Left colon (tissue), 2 donors: ENCODE measurements around the gene C20orf144. TPM values are rescaled to one million over a fixed set of nuclear protein-coding genes. Genes with fewer than 3 reads are reported as not detected.
A peak's percentile ranks its signal among the peaks of the same experiment; 100 is the strongest.
"Not testable (repeated sequence)": the region's sequence is repeated elsewhere in the genome, so short reads cannot be mapped to it uniquely, and the experiment has no call there.

ENCODE experiments used
- ATAC-seq: fragments of 200-7000 bp; cut with Tn5 transposase; one replicate; pipeline ENCODE4 v1.9.1; 2020; ENCODE audit warnings: mild to moderate bottlenecking, moderate library complexity
- DNase-seq, 2 donors: peaks; one replicate each; pipeline ENCODE4 v3.0.0-alpha.2; 2020
- intact Hi-C, 2 donors: fragments of 100-400 bp; cut with DNase I in 1 of 2; cut with micrococcal nuclease in 1 of 2; formaldehyde crosslinking; loops; one replicate each; pipeline versions ENCODE4 v1.11.2 to v1.14.0; 2022; cut with DNase I, micrococcal nuclease
- total RNA-seq, 2 donors: library from RNA; stranded (reverse); fragmentation: NEBNext Ultra II Directional; extraction: Animal tissue kit (Norgen Biotek cat#: 25700); gene quantifications; one replicate each; pipeline ENCODE4 v1.2.1, GENCODE V29; 2021
- donor health status: DM: no; HTN: no; CAD: no.
- donor health status: DM: yes; HTN: yes; CAD: no.

C20orf144 gene
- total RNA-seq, 2 donors from 2014 or later: not detected

DNA sequence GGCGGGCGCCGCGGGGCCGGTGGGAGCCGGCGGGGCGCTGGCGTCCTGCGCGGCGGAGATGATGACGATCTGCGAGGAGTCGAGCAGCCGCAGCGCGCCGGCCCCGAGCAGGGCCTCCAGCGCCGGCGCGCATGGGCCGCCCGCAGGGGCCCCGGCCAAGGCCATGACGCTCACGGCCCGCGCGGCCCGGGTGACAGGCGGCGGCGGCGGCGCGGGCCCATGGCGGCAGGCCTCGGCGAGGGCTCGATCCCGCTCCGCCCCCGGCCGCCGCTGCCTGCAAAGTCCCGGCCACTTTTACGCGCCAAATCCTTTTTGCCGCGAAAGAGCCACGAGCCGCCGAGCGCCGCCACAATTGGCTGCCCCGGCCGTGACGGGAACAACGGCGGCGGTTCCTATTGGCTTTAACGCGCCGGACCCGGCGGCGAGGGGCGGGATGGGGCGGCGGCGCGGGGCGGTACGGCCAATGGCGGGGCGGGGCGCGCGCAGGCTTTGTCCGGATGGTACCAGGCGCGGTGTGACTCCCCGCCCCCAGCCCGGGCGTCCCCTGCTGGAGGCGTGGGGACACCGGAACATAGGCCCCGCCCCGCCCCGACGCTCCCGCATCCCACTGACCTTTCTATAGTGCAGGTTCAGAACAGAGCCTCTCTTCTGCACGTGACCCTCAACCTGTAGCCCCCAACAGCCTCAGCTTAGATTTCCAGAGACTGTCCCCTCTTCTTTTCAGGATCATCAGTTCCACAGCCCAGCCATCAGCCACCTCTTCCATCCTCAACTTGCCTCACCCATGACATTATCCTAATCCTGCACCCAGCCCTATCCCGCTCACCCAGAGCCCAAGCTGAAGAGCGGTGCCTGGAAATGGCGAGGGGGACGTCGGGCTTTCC, 24.2 kb downstream of the C20orf144 start, which contains the start of gene E2F1:
TSS of gene E2F1 (minus strand) at position 286 of the 884 bp plus-strand sequence. CDS start at position 165, 121 bp downstream.
- intact Hi-C loops: no loop called here
- DNase-seq: peak; percentile 94 to 97
- ATAC-seq: peak; percentile 93

DNA sequence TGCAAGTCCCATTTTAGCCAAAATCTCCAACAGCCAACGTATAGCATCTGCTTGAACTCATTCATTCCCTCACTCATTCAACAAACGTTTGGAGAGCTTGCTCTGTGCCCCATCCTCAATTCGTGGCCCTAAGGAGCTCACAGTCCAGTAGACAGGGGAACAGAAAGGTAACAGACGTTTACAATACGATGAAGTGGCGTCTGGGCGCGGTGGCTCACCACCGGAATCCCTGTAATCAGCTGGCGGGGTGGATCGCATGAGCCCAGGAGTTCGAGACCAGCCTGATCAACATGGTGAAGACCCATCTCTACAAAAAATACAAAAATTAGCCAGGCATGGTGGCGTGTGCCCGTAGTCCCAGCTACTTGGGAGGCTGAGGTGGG, 24.8 kb downstream of the C20orf144 start:
- DNase-seq (no peak), ATAC-seq (no peak)
- intact Hi-C loops: no loop called here

DNA sequence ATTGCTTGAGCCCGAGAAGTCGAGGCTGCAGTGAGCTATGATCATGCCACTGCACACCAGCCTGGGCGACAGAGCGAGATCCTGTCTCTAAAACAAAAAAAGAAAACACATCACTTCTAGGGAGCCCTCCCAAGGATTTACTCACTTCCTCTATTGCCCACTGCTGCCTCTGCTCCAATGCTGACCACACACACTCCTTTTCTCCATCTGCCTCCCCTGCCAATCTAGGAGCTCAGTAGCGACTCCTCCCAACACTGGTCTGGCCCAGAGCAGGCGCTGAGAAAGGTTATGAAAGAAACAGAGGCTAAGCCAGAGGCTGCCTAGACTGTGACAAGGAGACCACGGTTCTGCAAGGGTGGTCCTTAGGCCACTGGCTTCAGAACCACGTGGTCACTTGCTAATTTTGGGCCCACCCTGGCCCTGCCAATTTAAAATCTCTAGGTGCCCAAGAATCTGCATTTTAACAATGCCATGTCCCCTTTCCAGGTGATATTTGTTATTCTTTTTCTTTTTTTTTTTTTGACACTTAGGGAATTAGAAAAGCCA, 25.3 kb downstream of the C20orf144 start:
- intact Hi-C loops: no loop called here
- no peak for DNase-seq
- no peak for ATAC-seq

DNA sequence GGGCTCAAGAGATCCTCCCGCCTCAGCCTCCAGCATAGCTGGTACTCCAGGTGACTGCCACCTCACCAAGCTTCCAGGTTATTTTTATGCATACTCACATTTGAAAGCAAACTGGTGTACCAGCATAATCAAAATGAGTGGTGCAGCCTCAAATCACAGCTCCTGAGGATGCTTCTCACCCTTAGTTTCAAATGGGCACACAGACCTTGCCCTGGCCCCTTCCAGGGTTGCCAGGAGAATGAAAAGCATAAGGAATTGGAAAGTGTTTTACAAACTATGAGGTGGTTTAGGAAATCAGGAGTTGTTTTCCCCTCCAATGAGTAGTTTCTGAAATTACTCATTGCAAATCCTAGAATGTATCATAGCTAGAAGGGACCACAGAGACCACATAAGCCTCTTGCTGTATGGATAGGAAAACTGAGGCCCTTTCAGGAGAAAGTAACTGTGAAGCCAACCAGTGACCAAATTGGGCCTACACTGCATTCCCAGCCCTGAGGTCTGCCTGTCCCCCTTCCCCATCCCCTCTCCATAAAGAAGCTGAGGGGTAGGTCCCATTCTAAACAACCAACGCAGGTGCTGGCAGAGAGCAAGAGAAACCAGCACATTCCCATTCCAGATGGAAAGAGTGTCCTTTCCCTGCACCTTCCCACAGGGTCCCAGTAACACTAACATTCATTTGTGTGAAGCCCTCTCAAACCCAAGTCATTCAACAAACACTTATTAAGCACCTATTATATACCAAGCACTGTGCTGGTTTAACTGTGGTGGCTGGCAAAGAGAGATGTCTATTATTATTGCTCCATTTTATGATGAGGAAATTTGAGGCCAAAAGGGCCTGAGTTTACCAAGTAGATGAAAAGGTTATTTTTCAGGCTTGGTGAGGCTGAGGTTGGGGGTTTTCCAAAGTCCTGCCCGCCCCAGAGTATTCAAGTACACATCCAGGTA, 26.1 kb downstream of the C20orf144 start:
- ATAC-seq (no peak), DNase-seq (no peak)
- intact Hi-C loops: no loop called here

DNA sequence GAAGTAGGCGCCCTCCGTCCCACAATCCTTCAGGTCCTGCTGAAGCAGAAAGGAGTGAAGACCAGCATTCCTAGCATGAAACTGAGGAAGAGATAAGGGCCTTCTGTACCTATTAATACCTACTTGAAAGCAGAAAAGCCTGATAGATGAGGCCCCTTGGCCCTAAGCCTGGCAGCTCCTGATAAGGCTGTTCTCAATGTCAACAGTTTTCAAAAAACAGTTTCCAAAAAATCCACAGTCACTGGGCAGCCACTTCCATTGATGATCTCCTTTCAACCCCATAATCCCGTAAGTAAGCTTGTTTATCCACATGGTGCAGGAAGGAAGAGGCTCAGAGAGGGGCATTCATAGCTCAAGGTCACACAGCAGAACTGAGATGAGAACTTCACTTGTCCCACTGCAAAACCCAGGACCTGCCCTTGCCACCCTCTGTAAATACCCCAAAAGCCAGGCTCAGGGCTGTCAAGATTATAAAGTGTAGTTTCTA, 26.9 kb downstream of the C20orf144 start:
- ATAC-seq (no peak), DNase-seq (no peak)

DNA sequence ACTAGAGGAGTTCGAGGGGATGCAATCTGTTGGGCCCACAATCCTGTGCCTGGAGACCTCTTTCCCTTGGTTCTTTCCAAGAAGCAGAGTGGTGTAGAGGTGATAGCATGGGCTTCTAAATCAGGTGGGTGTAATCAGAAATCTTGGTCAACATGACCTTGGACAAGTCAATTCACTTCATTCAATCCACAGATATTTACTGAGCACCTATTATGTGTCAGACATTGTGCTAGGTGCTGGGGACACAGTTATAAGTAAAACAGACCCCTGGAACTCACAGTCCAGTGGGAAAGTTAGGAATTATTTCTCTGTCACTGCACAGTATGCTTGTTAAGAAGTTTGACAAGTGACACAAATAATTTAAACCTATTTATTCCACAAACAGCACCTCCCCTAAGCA, 27.4 kb downstream of the C20orf144 start:
- DNase-seq (no peak), ATAC-seq (no peak)
- intact Hi-C loops: no loop called here

More for the DNA sequence above, 26.9 kb downstream of the C20orf144 start:
- intact Hi-C loops: no loop called here

DNA sequence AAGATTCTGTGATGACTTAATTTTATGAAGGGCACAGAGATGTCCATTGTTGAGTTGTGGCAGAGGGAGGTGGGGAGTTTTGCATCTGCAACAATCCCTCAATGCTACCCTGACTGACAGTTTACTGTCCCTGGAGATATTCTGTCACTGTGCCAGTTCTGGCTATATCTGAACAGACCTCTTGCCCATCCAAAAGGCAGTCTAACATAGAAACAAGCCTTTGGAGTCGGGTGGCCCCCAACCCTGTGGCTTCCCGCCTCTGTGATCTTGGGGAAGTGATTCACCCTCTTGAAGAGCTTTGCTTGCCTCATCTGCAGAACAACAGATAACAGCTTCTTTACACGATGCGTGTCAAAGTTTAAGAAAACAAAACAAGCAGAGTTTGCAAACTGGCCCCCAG, 27.8 kb downstream of the C20orf144 start:
- intact Hi-C loops: no loop called here
- DNase-seq (no peak), ATAC-seq (no peak)

DNA sequence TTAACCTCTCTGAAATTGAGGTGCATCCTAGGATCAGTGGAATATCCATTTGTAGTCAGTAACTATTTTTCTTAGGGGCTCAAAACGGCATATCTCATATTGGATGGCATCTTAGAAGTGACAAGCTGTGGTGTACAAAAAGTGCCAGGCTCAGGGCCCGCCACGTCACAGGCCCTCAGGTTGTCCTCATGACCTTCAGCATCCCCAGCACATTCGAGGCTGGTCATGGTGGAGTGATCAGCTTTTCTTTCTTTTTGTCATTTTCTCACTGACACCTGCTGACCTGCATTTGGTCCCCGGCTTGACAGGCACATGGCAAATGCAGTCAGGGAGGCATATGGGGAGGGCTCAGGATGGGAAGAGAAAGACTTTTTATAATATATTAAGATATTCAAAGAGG, 31.2 kb downstream of the C20orf144 start:
- no peak for DNase-seq

DNA sequence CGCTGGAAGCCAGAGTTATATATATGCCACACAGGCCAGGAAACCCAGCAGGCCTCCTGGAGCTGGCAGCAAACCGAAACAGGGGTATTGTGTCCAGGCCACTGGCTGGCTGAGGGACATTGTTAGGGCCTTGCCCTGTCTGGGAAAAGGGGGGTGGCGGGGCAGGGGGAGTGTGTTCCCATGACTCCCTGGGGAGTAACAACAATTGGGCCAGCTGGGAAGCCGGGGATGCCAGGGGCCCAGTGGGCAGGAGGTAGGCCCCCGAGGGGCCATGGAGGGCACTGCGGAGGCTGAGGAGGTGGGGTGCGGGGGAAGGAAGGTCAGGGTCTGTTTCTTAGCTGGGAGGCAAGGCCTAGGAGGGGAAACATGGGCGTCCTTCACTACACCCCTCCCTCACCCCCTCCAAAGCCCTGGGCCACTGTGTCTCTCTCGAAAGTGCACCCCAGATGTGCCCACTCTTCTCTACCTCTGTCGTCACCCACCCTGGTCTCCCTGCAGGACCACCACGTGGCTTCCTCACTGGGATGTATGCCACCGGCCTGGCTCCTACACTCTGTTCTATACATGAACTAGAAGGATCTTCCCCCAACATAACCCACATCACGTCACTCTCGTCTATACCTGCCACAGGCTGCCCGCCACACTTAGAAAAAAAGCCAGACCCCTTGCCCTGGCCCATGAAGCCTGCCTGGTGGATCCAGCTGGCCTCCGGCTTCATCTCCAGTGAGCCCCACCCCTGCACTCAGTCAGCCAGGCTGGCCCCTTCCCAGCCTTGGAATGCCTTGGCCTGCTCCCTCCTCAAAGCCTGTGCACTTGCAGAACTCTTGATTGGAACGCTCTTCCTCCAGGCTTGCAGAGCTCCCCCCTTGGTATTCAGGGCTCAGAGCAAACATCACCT, 31.9 kb downstream of the C20orf144 start:
- DNase-seq (no peak), ATAC-seq (no peak)
- intact Hi-C loops: no loop called here

More for the DNA sequence above, 31.2 kb downstream of the C20orf144 start:
- no peak for ATAC-seq
- intact Hi-C loops: no loop called here

DNA sequence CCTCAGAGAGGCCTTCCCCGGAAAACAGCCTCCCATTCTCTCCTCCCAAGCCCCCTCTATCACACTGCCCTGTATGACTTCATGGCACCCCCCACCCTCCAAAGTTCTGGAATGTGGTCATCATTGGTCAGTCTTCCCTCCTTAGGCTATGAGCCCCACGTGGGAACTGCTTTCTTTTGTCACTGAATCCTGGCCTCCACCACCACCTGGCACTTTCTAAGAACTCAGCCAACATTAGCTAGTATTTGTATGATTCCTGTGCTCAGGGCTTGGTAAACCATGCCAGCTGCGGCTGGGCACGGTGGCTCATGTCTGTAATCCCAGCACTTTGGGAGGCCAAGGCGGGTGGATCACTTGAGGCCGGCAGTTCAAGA, 32.5 kb downstream of the C20orf144 start:
- intact Hi-C loops: no loop called here
- ATAC-seq: no peak

DNA sequence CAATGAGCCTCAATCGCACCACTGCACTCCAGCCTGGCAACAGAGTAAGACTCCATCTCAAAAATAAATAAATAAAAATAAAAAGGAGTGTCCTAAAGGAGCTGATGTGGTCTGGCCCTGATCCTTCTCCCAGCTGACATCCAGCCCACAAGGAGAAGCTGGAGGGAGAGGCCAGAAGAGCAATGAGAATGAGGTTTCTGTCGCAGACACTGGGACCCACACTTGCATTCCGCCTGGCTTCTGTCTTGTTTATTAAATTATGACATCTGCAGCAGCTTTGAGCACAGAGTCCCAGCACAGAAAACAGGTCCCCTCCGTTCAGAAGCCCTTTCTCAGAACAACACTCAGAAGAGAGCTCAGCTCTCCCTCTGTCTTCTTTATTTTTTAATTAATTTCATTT, 34.3 kb downstream of the C20orf144 start:
- intact Hi-C loops: no loop called here
- ATAC-seq: no peak

More for the DNA sequence above, 32.5 kb downstream of the C20orf144 start:
- no peak for DNase-seq

DNA sequence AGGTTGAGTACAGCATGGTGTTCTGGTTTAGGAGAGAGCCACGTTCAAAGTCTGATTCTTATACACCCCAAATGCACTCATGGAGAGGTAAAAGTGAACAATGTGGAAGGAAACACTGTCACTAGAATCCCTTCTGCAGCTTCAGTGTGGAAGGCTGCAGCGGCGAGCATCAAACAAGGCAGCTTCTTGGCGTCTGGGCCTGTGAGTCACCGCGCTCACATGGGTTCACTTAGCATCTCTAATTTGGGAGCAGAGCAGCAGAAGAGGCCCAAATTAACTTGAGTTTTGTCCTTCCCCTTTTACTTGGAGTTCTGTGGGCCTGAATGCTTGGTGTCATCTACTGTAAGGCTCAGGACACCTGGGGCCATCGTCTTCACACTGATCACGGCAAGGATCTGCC, 35.0 kb downstream of the C20orf144 start:
- intact Hi-C loops: no loop called here
- ATAC-seq: no peak
- DNase-seq: no peak

More for the DNA sequence above, 34.3 kb downstream of the C20orf144 start:
- no peak for DNase-seq

DNA sequence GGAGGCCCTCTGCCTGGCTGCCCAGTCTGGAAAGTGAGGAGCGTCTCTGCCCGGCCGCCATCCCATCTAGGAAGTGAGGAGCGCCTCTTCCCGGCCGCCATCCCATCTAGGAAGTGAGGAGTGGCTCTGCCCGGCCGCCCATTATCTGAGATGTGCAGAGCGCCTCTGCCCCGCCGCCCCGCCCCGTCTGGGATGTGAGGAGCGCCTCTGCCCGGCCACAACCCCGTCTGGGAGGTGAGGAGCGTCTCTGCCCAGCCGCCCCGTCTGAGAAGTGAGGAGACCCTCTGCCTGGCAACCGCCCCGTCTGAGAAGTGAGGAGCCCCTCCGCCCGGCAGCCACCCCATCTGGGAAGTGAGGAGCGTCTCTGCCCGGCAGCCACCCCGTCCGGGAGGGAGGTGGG, 36.8 kb downstream of the C20orf144 start:
- ATAC-seq, intact Hi-C loops: not testable (repeated sequence)

DNA sequence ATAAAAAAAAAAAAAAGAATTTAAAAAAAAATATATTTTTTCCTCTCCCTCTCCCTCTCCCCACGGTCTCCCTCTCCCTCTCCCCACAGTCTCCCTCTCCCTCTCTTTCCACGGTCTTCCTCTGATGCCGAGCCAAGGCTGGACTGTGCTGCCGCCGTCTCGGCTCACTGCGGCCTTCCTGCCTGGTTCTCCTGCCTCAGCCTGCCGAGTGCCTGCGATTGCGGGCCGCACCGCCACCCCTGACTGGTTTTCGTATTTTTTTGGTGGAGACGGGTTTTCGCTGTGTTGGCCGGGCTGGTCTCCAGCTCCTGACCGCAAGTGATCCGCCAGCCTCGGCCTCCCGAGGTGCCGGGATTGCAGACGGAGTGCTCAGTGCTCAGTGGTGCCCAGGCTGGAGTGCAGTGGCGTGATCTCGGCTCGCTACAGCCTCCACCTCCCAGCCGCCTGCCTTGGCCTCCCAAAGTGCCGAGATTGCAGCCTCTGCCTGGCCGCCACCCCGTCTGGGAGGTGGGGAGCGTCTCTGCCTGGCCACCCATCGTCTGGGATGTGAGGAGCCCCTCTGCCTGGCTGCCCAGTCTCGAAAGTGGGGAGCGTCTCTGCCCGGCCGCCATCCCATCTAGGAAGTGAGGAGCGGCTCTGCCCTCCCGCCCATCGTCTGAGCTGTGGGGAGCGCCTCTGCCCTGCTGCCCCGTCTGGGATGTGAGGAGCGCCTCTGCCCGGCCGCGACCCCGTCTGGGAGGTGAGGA, 38.7 kb downstream of the C20orf144 start:
- DNase-seq, ATAC-seq, intact Hi-C loops: not testable (repeated sequence)

More for the DNA sequence above, 36.8 kb downstream of the C20orf144 start:
- DNase-seq: not testable (repeated sequence)

DNA sequence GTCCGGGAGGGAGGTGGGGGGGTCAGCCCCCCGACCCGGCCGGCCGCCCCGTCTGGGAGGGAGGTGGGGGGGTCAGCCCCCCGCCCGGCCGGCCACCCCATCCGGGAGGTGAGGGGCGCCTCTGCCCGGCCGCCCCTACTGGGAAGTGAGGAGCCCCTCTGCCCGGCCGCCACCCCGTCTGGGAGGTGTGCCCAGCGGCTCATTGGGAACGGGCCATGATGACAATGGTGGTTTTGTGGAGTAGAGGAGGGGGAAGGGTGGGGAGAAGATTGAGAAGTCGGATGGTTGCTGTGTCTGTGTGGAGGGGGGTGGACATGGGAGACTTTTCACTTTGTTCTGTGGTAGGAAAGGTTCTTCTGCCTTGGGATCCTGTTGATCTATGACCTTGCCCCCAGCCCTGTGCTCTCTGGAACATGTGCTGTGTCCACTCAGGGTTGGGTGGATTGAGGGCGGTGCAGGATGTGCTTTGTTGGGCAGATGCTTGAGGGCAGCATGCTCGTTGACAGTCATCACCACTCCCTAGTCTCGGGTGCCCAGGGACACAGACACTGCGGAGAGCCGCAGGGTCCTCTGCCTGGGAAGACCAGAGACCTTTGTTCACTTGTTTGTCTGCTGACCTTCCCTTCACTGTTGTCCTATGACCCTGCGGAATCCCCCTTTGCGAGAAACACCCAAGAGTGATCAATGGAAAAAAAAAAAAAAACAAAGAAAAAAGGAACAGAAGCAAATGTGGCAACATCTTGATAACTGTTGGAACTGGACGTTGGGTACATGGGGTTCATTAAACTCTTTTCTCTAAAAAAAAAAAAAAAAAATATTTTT, 39.7 kb downstream of the C20orf144 start:
- intact Hi-C loops: no loop called here
- ATAC-seq: no peak
- no peak for DNase-seq

DNA sequence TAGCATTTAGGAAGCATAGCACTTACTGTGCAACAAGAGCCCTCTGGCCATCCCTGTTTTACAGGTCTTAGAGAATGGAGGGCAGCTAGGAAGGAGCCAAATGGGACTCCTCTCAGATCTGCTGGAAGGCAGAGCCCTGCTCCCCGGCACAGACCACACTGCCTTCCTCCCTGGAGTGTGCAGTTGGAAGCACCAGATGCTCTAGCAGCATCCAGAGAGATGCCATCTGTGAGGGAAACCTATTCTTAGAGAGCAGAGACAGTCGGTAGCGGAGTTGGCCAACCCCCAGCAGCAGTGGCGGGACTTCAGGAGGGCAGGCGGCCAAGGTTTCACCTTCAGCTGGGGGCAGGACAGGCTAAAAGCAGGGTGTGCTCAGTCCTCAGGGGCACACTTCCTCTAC, 40.7 kb downstream of the C20orf144 start:
- no peak for ATAC-seq
- intact Hi-C loops: no loop called here
- DNase-seq: no peak
